GM18499 (cell line): ENCODE results near the gene ACOX3.
A peak's percentile ranks its signal among the peaks of the same experiment; 100 is the strongest.
"Not testable (repeated sequence)": the region's sequence is repeated elsewhere in the genome, so short reads cannot be mapped to it uniquely, and the experiment has no call there.

ENCODE experiments used
- ATAC-seq: cut with Tn5 transposase; IDR thresholded peaks from one replicate; pipeline ENCODE4 v1.9.1; 2021; ENCODE audit warnings: moderate number of reproducible peaks; ENCODE audit not compliant: insufficient read depth, unreplicated experiment

ACOX3 gene

GRCh38 chr4:8392591-8393190 is 47.8 kb downstream of the ACOX3 start:
- ATAC-seq = no peak

GRCh38 chr4:8391972-8392371 is 48.6 kb downstream of the ACOX3 start:
- peak; percentile 66 for ATAC-seq

GRCh38 chr4:8391071-8391470 is 49.5 kb downstream of the ACOX3 start:
- no peak for ATAC-seq

- no peak for ATAC-seq
These were observed 49.9 kb downstream of the ACOX3 start for GRCh38 chr4:8390577-8390976.

- ATAC-seq = no peak
These were observed 52.0 kb downstream of the ACOX3 start for GRCh38 chr4:8388528-8388870.

- no peak for ATAC-seq
These were observed 52.7 kb downstream of the ACOX3 start for GRCh38 chr4:8387615-8388527.

GRCh38 chr4:8387194-8387593 is 53.3 kb downstream of the ACOX3 start:
- no peak for ATAC-seq

- no peak for ATAC-seq
These were observed 53.8 kb downstream of the ACOX3 start for GRCh38 chr4:8386731-8387130.

GRCh38 chr4:8386131-8386530 is 54.4 kb downstream of the ACOX3 start:
- not testable (repeated sequence) for ATAC-seq

- no peak for ATAC-seq
These were observed 54.9 kb downstream of the ACOX3 start for GRCh38 chr4:8385611-8386010.

- no peak for ATAC-seq
These were observed 55.4 kb downstream of the ACOX3 start for GRCh38 chr4:8385106-8385505.

- ATAC-seq = no peak
These were observed 56.0 kb downstream of the ACOX3 start for GRCh38 chr4:8384397-8385060.

GRCh38 chr4:8383451-8384160 is 56.9 kb downstream of the ACOX3 start:
- no peak for ATAC-seq

GRCh38 chr4:8383016-8383415 is 57.5 kb downstream of the ACOX3 start:
- ATAC-seq = no peak

GRCh38 chr4:8381814-8382581 is 58.5 kb downstream of the ACOX3 start:
- ATAC-seq = no peak

- no peak for ATAC-seq
These were observed 59.8 kb downstream of the ACOX3 start for GRCh38 chr4:8380511-8381415.

GRCh38 chr4:8379771-8380170 is 60.8 kb downstream of the ACOX3 start:
- no peak for ATAC-seq

- no peak for ATAC-seq
These were observed 61.2 kb downstream of the ACOX3 start for GRCh38 chr4:8379281-8379680.

GRCh38 chr4:8378776-8379175 is 61.7 kb downstream of the ACOX3 start:
- ATAC-seq = no peak
